AG10803 (cell line): ENCODE measurements around the gene PLXNA4.

Experiments
- DNase-seq: peaks from one replicate; pipeline ENCODE4 v3.0.0; 2010; ENCODE audit warnings: low read depth
- H3K4me3 ChIP-seq: 2 replicates; pipeline ENCODE4 v1.5.1; 2011; ENCODE audit warnings: mild to moderate bottlenecking, low read length, control low read depth
- CTCF ChIP-seq: conservative IDR thresholded peaks from 2 replicates; pipeline ENCODE4 v1.5.1; 2011; ENCODE audit warnings: mild to moderate bottlenecking, low read length, control low read depth, inconsistent platforms

PLXNA4 gene

DNA sequence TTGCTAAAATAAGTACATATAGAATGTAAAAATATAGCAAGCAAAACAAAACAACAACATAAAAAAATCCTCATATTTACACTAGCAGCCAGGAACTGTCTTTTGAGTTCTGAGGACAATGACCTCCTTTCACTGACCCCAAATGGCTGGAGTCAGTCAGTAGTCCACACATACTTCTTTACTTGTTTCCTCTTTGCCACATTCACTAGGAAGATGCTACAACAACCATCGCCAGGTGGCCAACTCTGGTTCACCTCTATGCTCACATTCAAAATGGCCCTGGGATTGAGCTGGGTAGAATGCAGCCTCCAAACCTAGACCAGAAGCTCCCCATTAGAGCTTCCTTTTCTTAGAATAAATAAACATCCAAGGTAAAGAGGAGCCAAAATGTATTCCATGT is 356.2 kb downstream of the PLXNA4 start:
- no peak overlapping the region for H3K4me3 ChIP-seq
- TF ChIP-seq CTCF, result no peak
- DNase-seq, result no peak

DNA sequence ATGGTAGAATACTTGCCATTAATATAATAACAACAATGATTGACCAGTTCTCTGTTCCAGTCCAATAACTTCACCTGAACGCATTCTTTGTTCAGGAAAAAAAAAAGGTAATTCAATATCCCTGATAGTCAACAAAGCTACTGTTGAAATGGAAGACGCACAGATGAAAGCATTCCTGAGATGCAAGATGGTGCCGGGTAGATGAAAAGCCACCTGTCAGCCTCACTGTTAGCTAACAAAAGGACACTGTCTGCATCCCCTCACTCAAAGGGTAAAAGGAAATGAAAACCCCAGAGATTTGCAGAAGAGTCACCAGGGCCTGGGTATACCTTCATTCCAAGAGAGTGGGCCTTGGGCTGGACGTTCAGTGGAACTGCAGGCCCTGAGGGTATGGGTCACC is 357.4 kb downstream of the PLXNA4 start:
- no peak for DNase-seq
- H3K4me3 ChIP-seq, result no peak overlapping the region
- TF ChIP-seq CTCF, result no peak

DNA sequence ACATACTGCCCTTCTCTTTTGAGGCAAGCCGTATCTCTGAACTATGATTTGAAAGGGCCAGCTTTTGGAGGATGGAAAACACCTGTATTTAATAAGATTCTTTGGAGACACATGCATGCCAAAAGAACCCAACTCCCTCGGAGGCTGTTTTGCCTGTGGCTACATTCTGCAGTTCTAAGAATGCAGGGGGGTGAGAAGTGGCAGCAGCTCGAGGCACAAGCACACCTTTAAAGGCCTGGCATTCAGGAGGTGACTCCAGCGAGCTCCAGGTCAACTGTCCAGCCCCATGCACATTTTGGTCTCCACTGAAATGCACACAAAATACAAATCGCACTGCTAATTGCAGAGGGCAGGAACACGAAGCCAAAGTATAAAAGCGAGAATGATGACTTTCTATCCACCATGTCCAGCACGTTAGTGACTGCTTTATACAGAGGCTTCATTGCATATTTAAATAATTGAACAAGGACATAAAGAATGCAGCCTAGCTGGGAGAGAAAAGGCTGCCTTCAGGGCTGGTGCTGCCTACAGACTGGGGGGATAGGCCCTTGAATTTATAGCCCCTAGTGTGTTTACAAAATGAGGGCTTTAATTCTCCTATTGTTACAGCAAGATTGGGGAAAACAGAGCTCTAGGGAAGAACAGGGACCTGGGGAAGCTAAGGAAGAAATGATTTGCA is 359.3 kb downstream of the PLXNA4 start:
- DNase-seq, result no peak
- no peak overlapping the region for H3K4me3 ChIP-seq
- TF ChIP-seq CTCF, result no peak

GRCh38 chr7:132214452-132214851 is 361.8 kb downstream of the PLXNA4 start:
- no peak overlapping the region for H3K4me3 ChIP-seq
- TF ChIP-seq CTCF, result no peak
- DNase-seq, result no peak

DNA sequence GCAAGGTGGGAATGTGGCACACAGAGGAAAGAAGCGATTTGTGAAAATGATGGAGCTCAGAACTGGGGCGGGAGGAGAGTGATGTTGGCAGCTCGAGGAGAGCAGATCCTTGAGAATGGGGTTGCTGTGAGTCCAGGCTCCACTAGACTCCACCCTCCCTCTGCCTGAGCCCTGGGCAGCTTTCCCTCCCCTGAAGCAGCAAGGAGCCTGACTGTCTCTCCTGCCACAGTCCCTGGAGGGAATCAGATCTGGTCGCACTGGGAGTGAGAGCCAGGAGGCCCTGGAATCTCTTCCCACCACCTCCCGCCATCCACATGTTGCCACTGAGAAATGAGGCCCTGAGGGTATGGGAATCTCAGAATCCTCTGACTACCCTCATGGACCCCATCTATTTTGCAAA is 362.7 kb downstream of the PLXNA4 start:
- no peak for DNase-seq
- H3K4me3 ChIP-seq, result no peak overlapping the region
- no peak for TF ChIP-seq CTCF

DNA sequence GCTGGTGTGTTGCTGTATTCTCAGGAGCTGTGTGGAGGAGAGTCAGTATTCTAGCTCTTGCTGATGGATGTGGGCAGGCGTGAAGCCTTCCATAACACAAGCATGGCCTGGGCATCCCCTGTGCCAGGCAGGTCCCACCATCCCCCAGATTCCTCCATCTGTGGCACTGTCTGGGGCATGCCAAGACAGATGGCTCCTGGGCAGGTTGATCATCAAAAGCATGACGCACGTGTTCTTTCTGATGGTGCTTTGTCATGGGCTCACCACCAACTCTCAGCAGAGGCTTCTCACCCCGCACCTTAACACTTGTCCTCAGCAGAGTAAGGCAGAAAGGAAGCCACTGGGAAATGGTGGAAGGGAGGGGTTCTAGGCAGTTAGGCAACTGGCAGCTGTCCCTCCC is 364.3 kb downstream of the PLXNA4 start:
- H3K4me3 ChIP-seq, result no peak overlapping the region
- TF ChIP-seq CTCF, result no peak
- no peak for DNase-seq

- no peak for TF ChIP-seq CTCF
- DNase-seq, result no peak
These were observed 365.4 kb downstream of the PLXNA4 start for GRCh38 chr7:132210821-132211220.

More at GRCh38 chr7:132210821-132211220, 365.4 kb downstream of the PLXNA4 start:
- no peak overlapping the region for H3K4me3 ChIP-seq
